HAP-1 (cell line): Measurements from ENCODE around the gene ATP9B.
"Not testable (repeated sequence)": the region's sequence is repeated elsewhere in the genome, so short reads cannot be mapped to it uniquely, and the experiment has no call there.

ENCODE experiments used
- DNase-seq, 2 experiments: peaks; one replicate each; pipeline ENCODE4 v3.0.0-alpha.2; 2016 to 2020; ENCODE audit warnings: low spot score in 2 of 2
- H3K27me3 ChIP-seq: fragments of 250-450 bp; sonication (Bioruptor Pico); 2 replicates; pipeline ENCODE4 v1.5.1; 2020; ENCODE audit warnings: low read depth, mild to moderate bottlenecking, moderate library complexity
- H3K36me3 ChIP-seq: fragments of 250-450 bp; sonication (Bioruptor Pico); replicated peaks from 2 replicates; pipeline ENCODE4 v1.5.1; 2020; ENCODE audit warnings: mild to moderate bottlenecking
- H3K4me1 ChIP-seq: fragments of 250-450 bp; sonication (Bioruptor Pico); 2 replicates; pipeline ENCODE4 v1.5.1; 2020; ENCODE audit warnings: mild to moderate bottlenecking
- H3K4me3 ChIP-seq: fragments of 250-450 bp; sonication (Bioruptor Pico); 2 replicates; pipeline ENCODE4 v1.5.1; 2020; ENCODE audit warnings: mild to moderate bottlenecking, moderate library complexity
- H3K9me3 ChIP-seq: fragments of 250-450 bp; sonication (Bioruptor Pico); 2 replicates; pipeline ENCODE4 v1.5.1; 2020; ENCODE audit warnings: mild to moderate bottlenecking, moderate library complexity
- in situ Hi-C: fragments of 300-500 bp; cut with MboI; formaldehyde crosslinking; loops from 3 replicates; pipeline ENCODE4 v1.14.3; 2020; ENCODE audit warnings: low sequenced_read_pairs, inconsistent platforms, mixed read lengths

Gene ATP9B

GRCh38 chr18:79056827-79057367 lies 12.3 kb upstream of the ATP9B start:
- no peaks in the 10 kb centered on the region for H3K27me3 ChIP-seq
- in situ Hi-C loops, result no loop called here
- no peak for DNase-seq

GRCh38 chr18:79058007-79058406 lies 11.2 kb upstream of the ATP9B start:
- Histone ChIP-seq H3K36me3 (no peaks in the 10 kb centered on the region), H3K4me1 (no peaks in the 10 kb centered on the region), H3K9me3 (no peaks in the 10 kb centered on the region), H3K27me3 (no peaks in the 10 kb centered on the region), H3K4me3 (no peak overlapping the region)
- in situ Hi-C loops, result no loop called here
- DNase-seq, result no peak

More at GRCh38 chr18:79056827-79057367, 12.3 kb upstream of the ATP9B start:
- Histone ChIP-seq H3K4me3 (no peak overlapping the region), H3K36me3 (no peaks in the 10 kb centered on the region), H3K9me3 (no peaks in the 10 kb centered on the region), H3K4me1 (no peaks in the 10 kb centered on the region)

- H3K36me3 ChIP-seq, result no peaks in the 10 kb centered on the region
- in situ Hi-C loops, result no loop called here
- no peaks in the 10 kb centered on the region for H3K27me3 ChIP-seq
- DNase-seq, result no peak
- H3K9me3 ChIP-seq, result no peaks in the 10 kb centered on the region
- H3K4me3 ChIP-seq, result no peak overlapping the region
- no peaks in the 10 kb centered on the region for H3K4me1 ChIP-seq
Observed at GRCh38 chr18:79062806-79063205, 6.4 kb upstream of the ATP9B start.

- no peaks in the 10 kb centered on the region for H3K4me1 ChIP-seq
- H3K27me3 ChIP-seq, result no peaks in the 10 kb centered on the region
- DNase-seq, result no peak
- H3K36me3 ChIP-seq, result no peaks in the 10 kb centered on the region; the same call in 1 of the 2 replicates
- in situ Hi-C loops, result no loop called here
- no peak overlapping the region for H3K4me3 ChIP-seq
- H3K9me3 ChIP-seq, result no peaks in the 10 kb centered on the region
Observed at GRCh38 chr18:79064228-79064627, 5.0 kb upstream of the ATP9B start.

- in situ Hi-C loops, result no loop called here
- DNase-seq, result no peak
- Histone ChIP-seq H3K4me1 (peaks cover 3% of the 10 kb centered on the region; the same call in 1 of the 2 replicates), H3K9me3 (no peaks in the 10 kb centered on the region), H3K4me3 (no peak overlapping the region), H3K27me3 (no peaks in the 10 kb centered on the region), H3K36me3 (no peaks in the 10 kb centered on the region; the same call in 1 of the 2 replicates)
Observed at GRCh38 chr18:79065802-79066201, 3.4 kb upstream of the ATP9B start.

- Histone ChIP-seq H3K27me3 (no peaks in the 10 kb centered on the region), H3K9me3 (no peaks in the 10 kb centered on the region), H3K36me3 (no peaks in the 10 kb centered on the region; the same call in 1 of the 2 replicates), H3K4me1 (peaks cover 3% of the 10 kb centered on the region; the same call in 1 of the 2 replicates), H3K4me3 (no peak overlapping the region)
- no peak for DNase-seq
- in situ Hi-C loops, result no loop called here
Observed at GRCh38 chr18:79067611-79068010, 1.6 kb upstream of the ATP9B start.

- no peaks in the 10 kb centered on the region for H3K9me3 ChIP-seq
- in situ Hi-C loops, result no loop called here
- H3K36me3 ChIP-seq, result no peaks in the 10 kb centered on the region; the same call in 1 of the 2 replicates
- peak overlapping the region; percentile 65; the same call in 1 of the 2 replicates for H3K4me3 ChIP-seq
- no peak for DNase-seq
- no peaks in the 10 kb centered on the region for H3K27me3 ChIP-seq
- peaks cover 3% of the 10 kb centered on the region; the same call in 1 of the 2 replicates for H3K4me1 ChIP-seq
Observed at GRCh38 chr18:79068341-79068936, 755 bp upstream of the ATP9B start.

- H3K9me3 ChIP-seq, result no peaks in the 10 kb centered on the region
- peaks cover 3% of the 10 kb centered on the region; the same call in 1 of the 2 replicates for H3K4me1 ChIP-seq
- H3K27me3 ChIP-seq, result no peaks in the 10 kb centered on the region
- in situ Hi-C loops, result no loop called here
- H3K4me3 ChIP-seq, result peak overlapping the region; percentile 65
- no peaks in the 10 kb centered on the region; the same call in 1 of the 2 replicates for H3K36me3 ChIP-seq
- DNase-seq, result no peak
Observed at GRCh38 chr18:79069717-79070151, 540 bp downstream of the ATP9B start.

GRCh38 chr18:79070486-79070885 lies 1.3 kb downstream of the ATP9B start:
- Histone ChIP-seq H3K9me3 (no peaks in the 10 kb centered on the region), H3K27me3 (no peaks in the 10 kb centered on the region), H3K36me3 (no peaks in the 10 kb centered on the region; the same call in 1 of the 2 replicates), H3K4me1 (peaks cover 3% of the 10 kb centered on the region; the same call in 1 of the 2 replicates), H3K4me3 (peak overlapping the region; percentile 65)
- DNase-seq, result no peak
- in situ Hi-C loops, result no loop called here

- in situ Hi-C loops, result no loop called here
- Histone ChIP-seq H3K4me1 (peaks cover 3% of the 10 kb centered on the region; the same call in 1 of the 2 replicates), H3K27me3 (no peaks in the 10 kb centered on the region), H3K36me3 (no peaks in the 10 kb centered on the region; the same call in 1 of the 2 replicates), H3K4me3 (no peak overlapping the region; the same call in 1 of the 2 replicates), H3K9me3 (no peaks in the 10 kb centered on the region)
- DNase-seq, result no peak
Observed at GRCh38 chr18:79071037-79071436, 1.8 kb downstream of the ATP9B start.

- Histone ChIP-seq H3K9me3 (no peaks in the 10 kb centered on the region), H3K36me3 (no peaks in the 10 kb centered on the region; the same call in 1 of the 2 replicates), H3K27me3 (no peaks in the 10 kb centered on the region), H3K4me3 (no peak overlapping the region), H3K4me1 (peaks cover 3% of the 10 kb centered on the region; the same call in 1 of the 2 replicates)
- in situ Hi-C loops, result no loop called here
- DNase-seq, result no peak
Observed at GRCh38 chr18:79071503-79072210, 2.5 kb downstream of the ATP9B start.

GRCh38 chr18:79072655-79073054 lies 3.5 kb downstream of the ATP9B start:
- in situ Hi-C loops, H3K4me3 ChIP-seq, H3K36me3 ChIP-seq, H3K9me3 ChIP-seq, DNase-seq, H3K27me3 ChIP-seq, H3K4me1 ChIP-seq: not testable (repeated sequence)

- Histone ChIP-seq H3K4me3 (no peak overlapping the region), H3K36me3 (peaks cover 3% of the 10 kb centered on the region; the same call in 1 of the 2 replicates), H3K27me3 (no peaks in the 10 kb centered on the region), H3K4me1 (no peaks in the 10 kb centered on the region), H3K9me3 (no peaks in the 10 kb centered on the region; the same call in 1 of the 2 replicates)
- in situ Hi-C loops, result no loop called here
- DNase-seq, result no peak
Observed at GRCh38 chr18:79077181-79077580, 8.0 kb downstream of the ATP9B start.

GRCh38 chr18:79078791-79079190 lies 9.6 kb downstream of the ATP9B start:
- H3K4me3 ChIP-seq, H3K36me3 ChIP-seq, H3K27me3 ChIP-seq, DNase-seq, in situ Hi-C loops, H3K9me3 ChIP-seq, H3K4me1 ChIP-seq: not testable (repeated sequence)
